ENCODE data around the gene MFRP. TPM values are rescaled to one million over a fixed set of nuclear protein-coding genes. Genes with fewer than 3 reads are reported as not detected.
A peak's percentile ranks its signal among the peaks of the same experiment; 100 is the strongest.

MFRP gene
- total RNA-seq, 1 donor from 2014 or later: not detected

DNA sequence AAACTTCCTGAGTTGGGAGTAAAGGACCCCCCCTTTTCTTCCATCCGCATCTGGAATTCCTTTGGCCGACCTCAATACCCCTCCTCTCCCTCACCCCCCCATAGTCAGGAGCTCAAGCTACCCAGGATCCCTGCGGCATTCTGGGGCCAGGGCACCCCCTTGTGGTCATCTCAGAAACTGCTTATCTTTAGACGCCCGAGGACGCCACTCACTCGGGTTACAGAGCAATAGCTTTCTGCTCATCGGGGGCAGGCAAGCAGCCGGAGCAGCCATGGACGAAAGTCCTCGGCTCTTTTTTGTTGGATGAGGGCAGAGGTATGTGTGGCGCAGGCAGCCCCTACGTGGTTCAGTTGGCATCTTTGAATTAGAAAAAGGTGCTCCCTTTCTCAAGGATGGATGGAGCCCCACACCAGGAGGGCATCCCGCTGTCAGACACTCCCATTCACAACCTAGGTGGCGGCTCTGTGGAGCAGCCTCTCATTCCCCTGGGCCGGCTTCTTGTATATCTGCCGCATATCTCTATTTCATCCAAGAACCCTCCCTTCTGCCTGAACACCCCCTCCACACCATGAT, 8.1 kb downstream of the MFRP start:
- DNase-seq (ENCODE audit: low spot score): no peak

DNA sequence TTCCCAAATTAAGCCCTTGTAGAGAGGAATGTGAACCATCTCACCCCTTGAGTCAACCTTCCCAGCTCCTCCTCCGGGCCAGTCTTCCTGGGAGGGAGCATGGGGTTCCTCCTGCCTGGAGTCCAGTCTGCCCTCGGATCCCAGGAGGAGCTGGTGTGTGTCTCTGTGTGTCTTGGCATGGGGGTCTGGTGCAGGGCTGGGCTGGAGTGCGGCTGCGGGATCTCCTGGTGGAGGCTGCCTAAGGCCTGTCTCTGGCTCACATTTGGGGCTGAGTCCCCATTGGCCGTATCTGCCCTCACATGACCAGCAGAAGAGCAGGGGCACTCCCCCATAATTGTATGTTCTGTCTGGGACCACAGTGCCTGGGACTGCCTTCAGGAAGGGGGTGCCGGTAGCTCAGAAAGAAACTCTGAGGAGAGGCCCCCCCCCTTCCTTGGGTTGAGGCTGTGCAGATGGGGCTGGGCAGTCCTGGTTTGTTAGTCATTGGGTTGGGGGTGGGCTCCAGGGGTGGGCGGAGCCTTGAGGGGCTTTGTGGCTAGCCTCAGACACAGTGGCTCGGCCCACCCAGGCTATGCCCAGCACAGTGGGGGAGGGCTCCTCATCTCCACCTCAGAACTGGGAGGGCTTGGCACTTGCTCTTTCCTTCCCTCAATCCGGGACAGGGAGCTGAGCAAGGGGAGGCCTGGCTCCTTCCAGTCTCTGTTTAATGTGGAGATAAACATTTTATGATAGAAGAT, 8.8 kb downstream of the MFRP start:
- DNase-seq (ENCODE audit: low spot score): no peak

DNA sequence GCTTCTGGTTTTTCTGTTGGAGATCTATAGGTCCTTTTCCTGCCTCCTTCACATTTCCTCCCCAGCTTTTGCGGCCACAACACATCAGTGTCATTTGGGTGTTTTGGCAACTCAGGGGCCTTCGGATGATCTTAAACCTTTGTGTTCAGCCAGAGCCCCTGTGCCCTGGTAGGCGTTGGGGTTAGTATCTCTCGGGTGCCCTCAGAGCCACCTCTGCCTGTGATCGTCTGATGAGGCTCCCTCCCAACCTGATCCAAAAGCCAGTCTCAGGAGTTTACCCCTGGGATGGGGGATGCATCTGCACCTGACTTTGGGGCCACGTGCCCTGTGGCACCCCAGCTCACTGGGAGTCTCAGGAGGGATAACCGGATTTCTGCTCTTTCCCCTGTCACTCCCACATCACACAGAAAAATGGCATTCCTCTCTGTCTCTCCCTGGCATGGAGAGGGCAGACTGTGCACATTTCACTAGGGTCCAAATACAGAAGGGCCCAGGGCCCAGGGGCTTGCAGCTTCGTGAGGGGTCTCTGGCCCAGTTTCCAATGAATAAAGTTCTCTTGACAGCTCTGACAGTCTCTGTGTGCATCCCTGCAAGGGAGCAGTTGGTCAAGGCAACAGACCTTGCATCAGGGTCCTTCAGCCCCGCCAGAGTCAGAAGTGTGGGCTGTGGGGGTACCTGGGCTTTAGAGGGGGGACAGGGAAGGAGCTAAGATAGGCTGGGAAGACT, 9.6 kb downstream of the MFRP start:
- no peak for DNase-seq (ENCODE audit: low spot score)

DNA sequence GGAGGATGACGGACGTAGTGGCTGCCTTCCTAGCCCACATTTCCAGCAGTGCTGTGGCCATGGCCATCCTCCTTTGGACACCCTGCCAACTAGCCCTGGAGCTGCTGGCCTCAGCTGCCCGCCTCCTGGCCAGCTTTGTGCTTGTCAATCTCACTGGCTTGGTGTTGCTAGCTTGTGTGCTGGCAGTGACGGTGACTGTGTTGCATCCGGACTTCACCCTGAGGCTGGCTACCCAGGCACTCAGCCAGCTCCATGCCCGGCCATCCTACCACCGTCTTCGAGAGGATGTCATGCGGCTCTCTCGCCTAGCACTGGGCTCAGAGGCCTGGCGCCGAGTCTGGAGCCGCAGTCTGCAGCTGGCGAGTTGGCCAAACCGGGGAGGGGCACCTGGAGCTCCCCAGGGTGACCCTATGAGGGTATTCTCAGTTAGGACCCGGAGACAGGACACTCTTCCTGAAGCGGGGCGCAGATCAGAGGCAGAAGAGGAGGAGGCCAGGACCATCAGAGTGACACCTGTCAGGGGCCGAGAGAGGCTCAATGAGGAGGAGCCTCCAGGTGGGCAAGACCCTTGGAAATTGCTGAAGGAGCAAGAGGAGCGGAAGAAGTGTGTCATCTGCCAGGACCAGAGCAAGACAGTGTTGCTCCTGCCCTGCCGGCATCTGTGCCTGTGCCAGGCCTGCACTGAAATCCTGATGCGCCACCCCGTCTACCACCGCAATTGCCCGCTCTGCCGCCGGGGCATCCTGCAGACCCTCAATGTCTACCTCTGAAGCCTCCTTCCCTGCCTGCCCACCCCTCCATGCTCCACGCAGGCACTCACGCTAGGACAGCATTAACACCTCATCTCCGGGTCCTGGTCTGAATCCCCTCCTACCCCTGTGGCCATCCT, 10.6 kb downstream of the MFRP start:
- DNase-seq (ENCODE audit: low spot score): no peak

DNA sequence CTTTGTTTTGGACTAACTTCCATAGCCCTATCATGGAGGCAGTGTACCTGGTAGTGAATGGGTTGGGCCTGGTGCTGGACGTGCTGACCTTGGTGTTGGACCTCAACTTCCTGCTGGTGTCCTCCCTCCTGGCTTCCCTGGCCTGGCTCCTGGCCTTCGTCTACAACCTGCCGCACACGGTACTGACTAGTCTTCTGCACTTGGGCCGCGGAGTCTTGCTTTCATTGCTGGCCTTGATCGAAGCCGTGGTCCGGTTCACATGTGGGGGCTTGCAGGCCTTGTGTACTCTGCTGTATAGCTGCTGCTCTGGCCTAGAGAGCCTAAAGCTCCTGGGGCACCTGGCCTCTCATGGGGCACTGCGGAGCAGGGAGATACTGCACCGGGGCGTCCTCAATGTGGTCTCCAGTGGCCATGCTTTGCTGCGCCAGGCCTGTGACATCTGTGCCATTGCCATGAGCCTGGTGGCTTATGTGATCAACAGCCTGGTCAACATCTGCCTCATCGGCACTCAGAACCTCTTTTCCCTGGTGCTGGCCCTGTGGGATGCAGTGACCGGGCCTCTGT, 11.3 kb downstream of the MFRP start:
- no peak for DNase-seq (ENCODE audit: low spot score)

DNA sequence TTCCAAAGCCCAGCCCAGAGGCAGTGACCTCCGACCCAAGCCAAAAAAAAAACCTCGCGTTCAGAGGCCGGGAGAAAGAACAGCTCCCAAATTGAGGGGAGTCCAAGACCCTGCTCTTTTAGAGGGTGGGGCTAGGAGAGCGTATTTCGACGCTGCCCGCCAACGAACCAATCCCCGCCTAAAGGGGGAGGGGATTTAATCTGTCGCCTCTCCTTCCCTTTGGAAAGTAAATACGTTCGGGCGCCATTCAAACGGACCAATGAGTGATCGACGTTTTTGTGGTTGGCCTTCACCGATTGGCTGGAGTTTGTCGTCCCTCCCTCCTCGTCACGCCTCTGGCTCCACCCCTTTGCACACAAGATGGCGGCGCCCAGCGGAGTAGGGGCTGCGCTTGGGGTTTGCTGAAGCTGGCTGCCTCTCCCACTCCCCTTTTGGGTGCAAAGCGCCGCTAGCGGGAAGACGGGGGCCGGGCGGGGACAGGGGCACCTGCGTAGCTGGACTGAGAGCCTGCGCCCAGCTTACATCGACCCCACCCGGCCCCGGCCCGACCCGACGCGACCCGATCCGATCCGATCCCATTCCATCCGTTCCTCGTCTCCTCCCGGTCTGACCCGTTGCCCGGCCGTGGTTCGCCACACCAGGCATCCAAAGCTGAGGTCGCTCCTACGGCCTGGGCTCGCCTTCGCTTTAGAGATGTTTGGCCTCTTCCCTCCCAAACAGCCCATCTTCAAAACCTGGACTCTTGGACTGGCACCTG, 12.2 kb downstream of the MFRP start, which contains the start of gene RNF26:
Gene RNF26 (plus strand): TSS at position 354 of the 757 bp plus-strand sequence. CDS start 596 bp downstream, outside the sequence.
- peak; percentile 98 for DNase-seq (ENCODE audit: low spot score)

DNA sequence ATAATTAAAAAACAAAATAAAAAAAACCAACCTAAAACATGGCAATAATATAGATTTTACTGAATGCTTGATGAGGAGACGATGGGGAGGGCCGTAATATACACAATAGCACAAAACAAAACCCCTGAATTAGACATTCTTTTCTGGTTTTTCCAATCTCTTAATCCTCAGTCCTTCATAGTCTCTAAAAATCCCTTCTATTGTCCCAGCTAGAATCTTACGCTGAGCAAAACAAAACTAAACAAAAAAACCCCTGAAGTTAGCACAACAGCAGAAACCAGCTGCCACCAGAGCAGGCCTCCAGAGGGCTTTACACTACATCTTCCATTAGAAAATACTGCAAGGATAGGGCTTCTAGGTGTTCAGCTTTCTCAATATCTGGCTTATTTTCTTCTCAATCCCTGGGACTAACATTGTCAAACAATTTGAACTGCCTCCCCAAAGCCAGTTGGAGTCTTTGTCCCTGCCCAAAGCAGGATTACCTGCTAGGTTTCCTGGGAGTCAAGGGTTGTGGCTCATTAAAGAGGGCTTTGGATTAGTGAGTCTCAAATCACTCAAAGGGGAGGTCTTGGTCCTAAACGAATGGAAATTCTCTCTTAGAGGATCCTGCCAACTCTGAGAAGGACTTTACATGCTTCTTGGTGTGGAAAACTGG, 14.3 kb downstream of the MFRP start:
- no peak for DNase-seq (ENCODE audit: low spot score)

DNA sequence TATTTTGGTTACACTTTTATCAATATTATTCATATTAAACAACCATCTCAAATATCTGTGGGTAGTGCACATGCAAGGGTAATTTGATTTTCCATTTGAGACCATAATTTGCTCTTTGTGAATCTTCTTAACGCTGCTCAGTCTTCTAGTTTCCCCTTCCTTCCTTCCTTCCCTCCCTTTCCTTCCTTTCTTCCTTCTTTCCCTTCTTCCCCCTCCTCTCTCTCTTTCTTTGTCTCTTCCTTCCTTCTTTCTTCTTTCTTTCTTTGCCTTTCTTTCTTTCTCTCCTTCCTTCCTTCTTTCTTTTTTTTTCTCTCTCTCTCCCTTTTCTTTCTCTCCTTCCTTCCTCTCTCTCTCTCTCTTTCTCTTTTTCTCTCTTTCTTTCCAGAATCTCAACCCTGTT, 16.3 kb downstream of the MFRP start:
- DNase-seq (ENCODE audit: low spot score): no peak

DNA sequence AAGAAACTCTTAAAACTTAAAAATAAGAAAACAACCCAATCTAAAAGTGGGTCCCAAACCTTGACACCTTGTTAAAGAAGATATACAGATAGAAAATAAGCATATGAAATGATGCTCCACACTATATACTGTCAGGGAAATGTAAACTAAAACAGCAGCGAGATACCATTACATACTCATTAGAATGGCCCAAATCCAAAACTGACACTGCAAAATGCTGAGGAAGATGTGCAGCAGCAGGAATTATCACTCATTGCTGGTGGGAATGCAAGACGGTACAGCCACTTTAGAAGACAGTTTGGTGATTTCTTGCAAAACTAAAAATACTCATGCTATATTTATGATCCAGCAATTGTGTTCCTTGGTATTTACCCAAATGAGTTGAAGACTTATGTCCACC, 17.2 kb downstream of the MFRP start:
- DNase-seq (ENCODE audit: low spot score): no peak

DNA sequence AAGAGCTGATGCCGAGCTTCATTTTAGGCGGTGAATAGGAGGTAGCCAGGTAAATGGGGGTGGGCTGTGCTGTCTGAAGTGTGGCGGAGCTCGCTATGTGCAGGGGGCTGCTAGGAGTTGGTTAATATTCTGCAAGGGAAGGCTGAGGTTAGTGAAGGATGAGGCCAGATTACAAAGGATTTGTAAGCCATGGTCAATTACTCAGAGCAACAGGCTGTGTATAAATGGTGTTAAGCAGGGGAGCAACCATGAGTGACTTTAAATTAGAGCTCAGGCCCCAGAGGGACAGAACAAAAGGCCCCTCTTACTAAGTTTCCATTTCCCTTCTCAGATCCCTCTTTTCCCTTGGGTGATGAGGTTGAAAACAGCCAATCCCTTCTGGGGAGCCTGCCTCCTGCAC, 22.3 kb downstream of the MFRP start:
- no peak for DNase-seq (ENCODE audit: low spot score)

DNA sequence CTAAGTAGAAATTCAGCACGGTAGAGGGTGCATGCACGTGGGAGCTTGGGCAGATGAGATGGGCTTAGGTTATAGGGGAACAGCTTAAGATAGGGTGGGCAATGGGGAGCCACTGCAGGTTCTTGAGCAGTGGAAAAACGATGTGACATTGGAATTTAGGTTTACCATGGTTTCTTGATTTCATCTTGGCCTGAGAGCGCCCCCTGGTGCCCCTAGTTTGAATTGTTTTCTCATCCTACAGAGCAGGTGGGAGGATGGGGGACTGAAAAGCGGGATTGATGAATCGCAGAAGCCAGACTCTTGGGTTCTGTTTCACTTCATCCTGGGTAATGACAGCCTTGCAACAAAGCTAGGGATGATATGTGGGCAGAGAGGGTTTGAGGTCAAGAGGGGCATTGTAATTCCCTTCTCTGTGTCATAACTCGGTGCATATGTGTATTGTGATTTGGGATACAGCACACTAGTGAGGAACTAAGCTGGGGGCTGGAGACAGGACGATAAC, 22.9 kb downstream of the MFRP start:
- no peak for DNase-seq (ENCODE audit: low spot score)

DNA sequence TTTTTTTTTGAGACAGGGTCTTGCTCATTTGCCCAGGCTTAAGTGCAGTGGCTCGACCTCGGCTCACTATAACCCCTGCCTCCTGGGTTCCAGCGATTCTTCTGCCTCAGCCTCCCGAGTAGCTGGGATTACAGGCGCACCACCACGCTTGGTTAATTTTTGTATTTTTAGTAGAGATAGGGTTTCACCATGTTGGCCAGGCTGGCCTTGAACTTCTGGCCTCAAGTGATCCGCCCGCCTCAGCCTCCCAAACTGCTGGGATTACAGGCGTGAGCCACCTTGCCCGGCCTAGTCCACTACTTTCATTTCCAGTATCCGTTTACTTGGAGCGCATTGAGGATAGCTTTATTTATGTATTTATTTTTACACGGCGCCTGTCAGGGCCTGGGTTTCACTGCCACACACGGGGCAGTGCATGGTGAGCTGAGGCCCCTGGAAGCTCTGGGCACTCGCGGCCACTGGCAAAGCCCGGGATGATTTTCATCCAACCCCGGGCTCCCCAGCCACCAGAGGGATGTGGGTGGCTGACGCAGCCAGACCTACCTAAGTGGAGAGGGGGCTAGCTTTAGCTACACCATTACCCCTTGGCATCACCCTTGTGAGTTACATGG, 23.5 kb downstream of the MFRP start:
- DNase-seq (ENCODE audit: low spot score): no peak

DNA sequence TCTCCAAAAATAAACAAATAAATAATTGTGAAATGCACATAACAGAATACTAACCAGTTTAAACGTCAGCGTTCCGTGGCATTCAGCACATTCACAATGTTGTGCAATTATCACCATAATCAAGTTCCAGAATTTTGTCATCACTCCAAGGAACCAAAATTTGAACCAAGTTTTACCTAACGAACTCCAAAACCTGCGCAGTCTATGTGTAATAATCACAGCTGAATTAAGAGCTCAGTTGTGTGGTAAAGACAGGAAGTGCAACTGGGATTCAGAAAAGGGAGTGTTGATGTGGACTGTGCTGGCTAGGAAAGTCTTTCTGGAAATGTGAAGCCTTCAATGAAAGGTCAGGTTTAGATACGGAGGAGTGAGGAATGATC, 24.2 kb downstream of the MFRP start:
- no peak for DNase-seq (ENCODE audit: low spot score)

DNA sequence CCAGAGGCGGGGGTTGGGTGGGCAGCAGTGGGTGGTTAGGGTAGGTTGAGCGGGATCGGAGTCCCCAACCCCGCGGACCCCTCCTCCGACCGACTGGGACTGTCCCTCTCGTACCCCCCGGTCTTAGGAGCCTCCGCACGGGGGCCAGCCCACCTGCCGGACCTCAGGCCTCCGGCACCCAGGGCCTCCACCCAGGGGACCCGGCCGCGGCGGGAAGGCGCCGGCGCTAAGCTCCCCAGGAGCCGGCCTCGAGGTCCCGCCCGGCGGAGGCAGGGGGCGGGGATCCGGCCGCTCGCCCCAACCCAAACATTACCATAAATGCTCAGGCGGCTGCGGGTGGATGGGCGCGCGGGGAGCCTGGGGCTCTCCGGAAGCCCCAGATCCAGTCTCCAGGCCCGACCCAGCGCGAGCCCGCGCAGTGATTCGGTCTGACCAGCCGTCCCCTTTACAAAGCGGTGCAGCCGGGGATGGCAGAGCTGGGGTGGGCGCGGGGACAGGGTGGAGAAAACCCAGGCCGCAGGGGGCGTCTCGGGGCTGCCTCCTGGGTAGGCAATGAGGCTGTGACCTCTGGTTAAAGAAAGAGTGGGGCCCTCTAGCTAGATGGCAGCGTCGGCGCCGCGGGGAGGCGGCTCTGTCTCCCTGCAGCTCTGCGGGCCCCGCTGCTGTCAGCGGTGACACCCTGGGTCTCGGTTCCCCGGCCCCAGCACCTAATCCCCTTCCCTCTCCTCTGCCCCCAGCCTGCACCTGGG, 25.6 kb downstream of the MFRP start:
- DNase-seq (ENCODE audit: low spot score): no peak

DNA sequence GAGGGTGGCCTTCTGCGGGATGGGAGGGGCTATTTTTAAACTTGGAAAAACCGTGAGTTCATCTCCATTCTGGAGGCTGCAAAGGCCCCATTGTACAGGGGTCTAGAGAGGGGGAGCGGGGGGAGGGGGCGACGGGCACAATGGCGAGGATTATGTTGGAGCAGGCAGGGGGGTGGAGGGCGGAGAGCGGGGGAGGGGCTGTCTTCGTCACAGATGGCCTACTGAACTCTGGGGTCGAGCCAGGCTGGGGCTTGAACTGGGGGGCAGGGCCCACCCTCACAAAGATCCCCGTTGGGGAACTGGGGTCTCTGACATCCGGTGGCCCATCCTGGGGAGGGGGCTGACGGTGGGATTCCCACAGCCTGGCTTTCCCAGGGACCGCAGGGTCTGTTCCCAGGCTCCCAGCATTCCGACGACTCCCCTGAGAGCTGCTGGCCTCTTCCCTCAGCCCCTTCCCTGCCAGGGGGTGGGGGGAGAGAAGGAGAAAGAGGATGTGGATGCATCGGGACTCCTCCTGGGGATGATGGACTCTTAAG, 26.2 kb downstream of the MFRP start:
- no peak for DNase-seq (ENCODE audit: low spot score)

DNA sequence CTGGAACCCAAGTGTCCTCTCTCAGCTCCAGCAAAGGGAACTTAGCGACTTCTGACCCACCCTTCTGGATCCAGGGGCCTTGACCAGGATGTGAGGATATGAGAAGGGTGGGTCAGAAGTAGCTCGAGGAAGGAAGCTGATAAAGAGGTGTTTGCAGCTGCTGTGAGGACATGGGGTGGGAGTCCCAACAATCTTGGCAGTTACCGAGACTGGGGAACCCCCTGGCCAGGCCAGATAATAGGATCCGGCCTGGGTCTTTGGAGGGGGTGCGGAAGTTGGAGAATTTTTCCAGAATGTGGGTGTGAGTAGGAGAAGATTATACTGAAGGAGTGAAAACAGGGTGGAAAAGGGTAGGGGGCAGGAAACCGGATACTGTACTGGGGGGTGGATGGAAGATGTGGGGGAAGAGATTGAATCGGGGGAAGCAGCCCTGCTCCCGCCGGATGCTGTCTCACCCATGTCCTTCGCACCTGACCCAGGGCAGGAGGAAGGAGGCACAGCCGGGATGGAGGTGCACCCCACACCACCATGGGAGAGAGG, 26.7 kb downstream of the MFRP start:
- DNase-seq (ENCODE audit: low spot score): no peak

DNA sequence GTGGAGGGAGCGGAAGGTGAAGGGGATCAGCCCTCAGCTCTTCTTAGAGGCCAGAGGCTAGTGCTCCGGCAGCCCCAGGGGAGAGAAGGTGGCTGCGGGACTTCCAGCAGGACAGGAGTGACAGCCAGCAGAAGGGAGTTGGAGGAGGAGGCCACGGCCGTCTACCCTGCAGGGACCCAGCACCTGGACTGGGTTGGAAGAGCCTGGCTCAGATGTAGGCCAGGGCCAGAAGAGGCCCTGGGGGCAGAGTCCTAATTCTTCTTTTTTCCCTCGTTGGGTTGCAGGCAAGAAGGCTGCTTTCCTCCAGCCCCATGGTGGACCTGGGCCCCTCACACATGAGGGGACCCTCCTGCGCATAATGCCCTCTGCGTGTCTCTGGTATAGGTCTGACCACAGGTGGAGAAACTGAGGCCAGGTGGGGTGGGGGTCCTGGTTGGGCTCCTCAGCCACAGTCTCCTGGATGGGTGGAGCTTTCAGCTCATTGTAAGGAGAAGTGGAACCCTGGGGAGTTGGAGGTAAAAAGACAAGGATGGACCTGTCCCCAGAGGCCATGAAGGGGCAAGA, 27.3 kb downstream of the MFRP start:
- no peak for DNase-seq (ENCODE audit: low spot score)

Data from ureter (tissue), 1 donor.